GM18858 (cell line): ENCODE data around the gene CCR2.
"Not testable (repeated sequence)": the region's sequence is repeated elsewhere in the genome, so short reads cannot be mapped to it uniquely, and the experiment has no call there.

Source experiments
- ATAC-seq: cut with Tn5 transposase; IDR thresholded peaks from one replicate; pipeline ENCODE4 v1.9.1; 2021; ENCODE audit not compliant: unreplicated experiment

CCR2 gene

GRCh38 chr3:46400846-46401245 is 46.9 kb downstream of the CCR2 start:
- no peak for ATAC-seq

GRCh38 chr3:46401579-46401978 is 47.7 kb downstream of the CCR2 start:
- ATAC-seq: no peak

DNA sequence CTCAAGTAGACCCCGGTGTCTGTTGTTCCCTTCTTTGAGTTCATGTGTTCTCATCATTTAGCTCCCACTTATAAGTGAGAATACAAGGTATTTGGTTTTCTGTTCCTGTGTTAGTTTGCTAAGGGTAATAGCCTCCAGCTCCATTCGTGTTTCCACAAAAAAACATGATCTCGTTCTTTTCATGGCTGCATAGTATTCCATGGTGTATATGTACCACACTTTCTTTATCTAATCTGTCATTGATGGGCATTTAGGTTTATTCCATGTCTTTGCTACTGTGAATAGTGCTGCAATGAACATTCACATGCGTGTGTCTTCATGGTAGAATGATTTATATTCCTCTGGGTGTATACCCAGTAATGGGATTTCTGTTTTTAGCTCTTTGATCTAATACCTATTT is 49.0 kb downstream of the CCR2 start:
- not testable (repeated sequence) for ATAC-seq

GRCh38 chr3:46405301-46406019 is 51.5 kb downstream of the CCR2 start:
- no peak for ATAC-seq

DNA sequence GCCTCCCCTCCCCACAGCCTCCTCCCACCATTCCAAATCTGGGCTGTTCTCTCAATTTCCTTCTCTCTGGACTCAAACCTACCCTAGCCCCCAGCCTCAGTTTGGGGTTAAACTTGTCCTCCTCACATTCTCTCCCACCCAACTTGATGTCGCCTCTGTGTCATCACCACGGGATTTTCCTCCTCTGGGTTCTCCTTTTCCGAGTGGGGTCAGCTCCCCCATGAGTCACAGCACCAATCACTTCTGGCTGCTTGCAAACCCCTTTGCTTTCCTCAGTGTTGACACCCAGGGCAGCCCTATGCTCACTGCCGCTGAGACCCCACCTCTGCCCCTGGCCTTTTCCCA is 52.5 kb downstream of the CCR2 start:
- ATAC-seq: no peak

DNA sequence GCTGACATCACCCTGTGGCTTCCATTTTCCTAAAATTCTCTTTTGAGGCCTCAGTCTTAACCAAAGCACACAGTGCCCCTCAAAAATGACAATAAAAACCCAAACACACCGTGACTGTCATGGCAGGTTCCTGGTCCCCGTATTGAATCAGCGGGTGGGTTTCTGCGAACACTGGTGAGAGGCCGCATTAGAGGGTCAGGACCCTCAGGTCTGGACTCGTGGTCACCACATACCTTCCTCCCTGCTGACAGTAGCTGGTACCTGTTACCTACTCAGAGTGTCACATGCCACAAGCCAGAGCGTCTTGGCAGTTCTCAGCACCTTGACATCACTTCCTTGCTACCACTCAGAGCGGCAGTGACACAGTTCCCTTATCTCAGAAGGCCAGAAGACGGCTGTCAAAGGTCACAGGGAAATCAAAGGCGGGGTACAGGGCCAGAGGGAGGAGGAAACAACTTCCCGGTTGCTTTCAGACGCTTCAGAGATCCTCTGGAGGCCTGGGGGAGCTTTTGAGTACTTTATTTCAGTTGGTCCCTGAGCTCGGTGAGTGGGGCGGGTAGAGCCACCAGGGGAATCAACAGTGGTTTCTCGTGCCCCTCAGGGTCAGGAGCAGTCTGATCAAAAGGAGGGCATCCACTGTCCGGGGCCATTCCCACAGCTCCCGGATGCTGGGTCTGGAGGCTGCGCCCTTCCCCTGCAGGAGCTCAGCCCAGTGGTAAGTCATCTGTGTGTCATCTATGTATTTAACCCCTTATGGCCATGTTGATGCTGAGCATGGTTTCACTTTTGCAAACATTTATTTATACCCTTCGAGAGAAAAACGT is 53.1 kb downstream of the CCR2 start, which contains the start of the genes CCR5AS and CCRL2:
TSS of gene CCR5AS (minus strand) at position 279 of the 824 bp plus-strand sequence.
TSS of gene CCRL2 (plus strand) at position 472 of the 824 bp plus-strand sequence. CDS start 821 bp downstream, outside the sequence.
- ATAC-seq: no peak

DNA sequence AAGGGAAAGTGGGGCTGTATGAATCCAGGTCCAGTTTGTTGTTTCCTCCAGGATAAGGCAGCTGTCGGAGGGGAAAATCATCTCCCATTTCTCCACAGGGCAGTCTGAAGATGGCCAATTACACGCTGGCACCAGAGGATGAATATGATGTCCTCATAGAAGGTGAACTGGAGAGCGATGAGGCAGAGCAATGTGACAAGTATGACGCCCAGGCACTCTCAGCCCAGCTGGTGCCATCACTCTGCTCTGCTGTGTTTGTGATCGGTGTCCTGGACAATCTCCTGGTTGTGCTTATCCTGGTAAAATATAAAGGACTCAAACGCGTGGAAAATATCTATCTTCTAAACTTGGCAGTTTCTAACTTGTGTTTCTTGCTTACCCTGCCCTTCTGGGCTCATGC is 54.1 kb downstream of the CCR2 start:
- no peak for ATAC-seq

DNA sequence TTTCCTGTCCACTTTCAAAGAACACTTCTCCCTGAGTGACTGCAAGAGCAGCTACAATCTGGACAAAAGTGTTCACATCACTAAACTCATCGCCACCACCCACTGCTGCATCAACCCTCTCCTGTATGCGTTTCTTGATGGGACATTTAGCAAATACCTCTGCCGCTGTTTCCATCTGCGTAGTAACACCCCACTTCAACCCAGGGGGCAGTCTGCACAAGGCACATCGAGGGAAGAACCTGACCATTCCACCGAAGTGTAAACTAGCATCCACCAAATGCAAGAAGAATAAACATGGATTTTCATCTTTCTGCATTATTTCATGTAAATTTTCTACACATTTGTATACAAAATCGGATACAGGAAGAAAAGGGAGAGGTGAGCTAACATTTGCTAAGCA is 54.9 kb downstream of the CCR2 start:
- no peak for ATAC-seq

DNA sequence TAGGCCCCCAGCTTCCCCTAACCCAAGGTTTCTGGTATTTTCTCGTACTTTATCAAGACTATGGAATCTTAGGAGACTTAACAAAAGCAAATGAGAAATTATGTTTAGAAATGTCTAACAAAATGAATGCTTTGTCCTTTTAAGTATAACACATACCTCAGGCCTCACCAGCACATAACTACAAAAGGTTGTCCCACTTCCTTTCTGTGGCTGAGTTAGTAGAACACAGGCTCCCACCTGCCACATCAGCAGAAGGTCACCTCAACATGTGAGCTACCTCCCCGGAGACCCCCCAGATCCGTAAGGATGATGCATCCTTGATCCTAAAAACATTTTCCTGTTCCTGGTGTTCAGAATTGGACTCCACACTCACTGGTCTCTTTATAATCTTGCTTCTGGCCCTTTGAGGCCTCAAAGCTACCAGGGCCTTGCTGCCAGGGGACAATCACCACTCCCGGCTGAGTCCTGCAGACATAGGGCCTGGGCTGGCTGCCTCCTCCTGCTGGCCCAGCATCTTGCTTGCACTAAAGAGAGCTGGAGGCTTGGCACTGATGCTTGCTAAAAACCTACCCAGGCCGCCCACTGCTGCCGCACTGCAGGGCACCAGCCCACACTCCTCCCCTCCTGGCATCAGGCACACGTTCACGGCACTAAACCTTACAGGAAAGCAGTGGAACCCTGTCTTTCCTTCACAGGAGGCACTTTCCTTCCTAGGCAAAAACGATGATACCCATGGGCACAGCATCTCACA is 56.0 kb downstream of the CCR2 start:
- no peak for ATAC-seq
